RWPE2 (cell line): Measurements from ENCODE around the gene SLC48A1.
A peak's percentile ranks its signal among the peaks of the same experiment; 100 is the strongest.
"Not testable (repeated sequence)": the region's sequence is repeated elsewhere in the genome, so short reads cannot be mapped to it uniquely, and the experiment has no call there.

Experiments
- ATAC-seq: fragments of 200-7000 bp; cut with Tn5 transposase; 3 replicates; pipeline ENCODE4 v1.9.1; 2021; ENCODE audit warnings: low read depth
- DNase-seq: peaks from one replicate; pipeline ENCODE4 v3.0.0-alpha.2; 2020; ENCODE audit warnings: low spot score
- H3K27ac ChIP-seq: fragments of 450-650 bp; 2 replicates; pipeline ENCODE4 v1.5.1; 2017; ENCODE audit warnings: mild to moderate bottlenecking; ENCODE audit not compliant: poor library complexity, severe bottlenecking
- H3K27me3 ChIP-seq: fragments of 250-450 bp; sonication (Bioruptor Pico); 2 replicates; pipeline ENCODE4 v1.5.1; 2021; ENCODE audit warnings: mild to moderate bottlenecking, moderate library complexity; ENCODE audit not compliant: insufficient read depth, poor library complexity, severe bottlenecking
- H3K36me3 ChIP-seq: fragments of 250-450 bp; sonication (Bioruptor Pico); 2 replicates; pipeline ENCODE4 v1.5.1; 2020; ENCODE audit warnings: low read depth, mild to moderate bottlenecking, moderate library complexity
- H3K4me1 ChIP-seq: fragments of 250-450 bp; sonication (Bioruptor Pico); 2 replicates; pipeline ENCODE4 v1.5.1; 2021; ENCODE audit warnings: mild to moderate bottlenecking, moderate library complexity; ENCODE audit not compliant: insufficient read depth, poor library complexity, severe bottlenecking
- H3K4me3 ChIP-seq: fragments of 250-450 bp; sonication (Bioruptor Pico); 2 replicates; pipeline ENCODE4 v1.5.1; 2021; ENCODE audit warnings: mild to moderate bottlenecking, moderate library complexity; ENCODE audit not compliant: severe bottlenecking
- H3K9me3 ChIP-seq: fragments of 250-450 bp; sonication (Bioruptor Pico); 2 replicates; pipeline ENCODE4 v1.5.1; 2021; ENCODE audit warnings: mild to moderate bottlenecking, moderate library complexity; ENCODE audit not compliant: severe bottlenecking
- CTCF ChIP-seq: fragments of 450-650 bp; IDR thresholded peaks from one replicate; pipeline ENCODE4 v1.5.1; 2017; ENCODE audit warnings: mild to moderate bottlenecking, moderate library complexity; ENCODE audit not compliant: poor library complexity, severe bottlenecking

SLC48A1 gene

DNA sequence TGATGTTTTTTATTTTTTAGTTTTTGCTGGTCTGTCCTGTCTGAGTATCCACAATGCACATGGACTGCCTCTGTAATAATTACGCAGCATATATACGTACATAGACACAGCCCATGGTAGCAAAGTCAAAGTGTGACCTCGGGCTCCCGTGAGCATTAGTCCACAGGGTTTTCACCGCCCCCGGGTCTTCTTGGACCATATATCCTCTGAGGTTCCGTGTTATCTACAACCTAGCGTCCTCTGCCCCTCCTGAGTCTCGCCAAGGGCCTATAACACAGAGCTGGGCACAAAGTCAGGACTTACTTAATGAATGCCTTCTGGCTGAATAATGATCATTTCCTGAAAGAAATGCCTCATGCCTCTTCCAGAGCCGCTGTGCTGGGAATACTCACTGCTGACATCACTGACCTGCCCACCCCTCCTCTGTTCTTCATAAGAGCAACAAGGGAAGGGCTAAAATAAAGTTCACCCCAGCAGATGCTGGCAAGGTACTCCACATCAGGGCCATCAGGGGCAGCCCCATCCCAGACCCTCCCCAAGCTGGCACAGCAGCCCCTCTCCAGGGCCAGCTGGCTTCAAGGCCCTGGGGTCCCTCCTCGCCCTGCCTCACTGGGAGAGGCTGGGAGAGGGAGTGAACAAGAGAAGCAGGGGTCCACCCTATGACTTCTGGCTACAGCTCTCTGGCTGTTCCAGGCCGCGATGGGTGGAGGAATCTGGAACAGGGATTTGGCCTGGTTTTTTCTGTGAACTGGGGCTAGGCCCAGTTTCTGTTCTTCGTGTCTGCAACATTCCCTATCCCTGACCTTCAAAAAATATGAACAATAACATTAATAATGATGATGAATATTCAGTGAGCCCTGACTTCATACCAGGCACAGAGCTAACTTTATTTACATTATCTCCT, 38.8 kb downstream of the SLC48A1 start:
- no peaks in the 10 kb centered on the region for H3K9me3 ChIP-seq
- H3K27me3 ChIP-seq = no peaks in the 10 kb centered on the region
- peaks cover 40% of the 10 kb centered on the region for H3K4me1 ChIP-seq
- H3K27ac ChIP-seq = peak overlapping the region; percentile 95
- no peak overlapping the region for H3K4me3 ChIP-seq
- H3K36me3 ChIP-seq = peaks cover 23% of the 10 kb centered on the region; the same call in 1 of the 2 replicates
- TF ChIP-seq CTCF = no peak
- DNase-seq (no peak), ATAC-seq (no peak)

GRCh38 chr12:47812797-47813510, 39.9 kb downstream of the SLC48A1 start:
- Histone ChIP-seq H3K4me1 (peaks cover 41% of the 10 kb centered on the region), H3K27ac (peak overlapping the region; percentile 95), H3K36me3 (peaks cover 25% of the 10 kb centered on the region; the same call in 1 of the 2 replicates), H3K9me3 (no peaks in the 10 kb centered on the region), H3K27me3 (no peaks in the 10 kb centered on the region), H3K4me3 (no peak overlapping the region)
- peak; percentile 75 for ATAC-seq
- DNase-seq = peak; percentile 91
- no peak for TF ChIP-seq CTCF

DNA sequence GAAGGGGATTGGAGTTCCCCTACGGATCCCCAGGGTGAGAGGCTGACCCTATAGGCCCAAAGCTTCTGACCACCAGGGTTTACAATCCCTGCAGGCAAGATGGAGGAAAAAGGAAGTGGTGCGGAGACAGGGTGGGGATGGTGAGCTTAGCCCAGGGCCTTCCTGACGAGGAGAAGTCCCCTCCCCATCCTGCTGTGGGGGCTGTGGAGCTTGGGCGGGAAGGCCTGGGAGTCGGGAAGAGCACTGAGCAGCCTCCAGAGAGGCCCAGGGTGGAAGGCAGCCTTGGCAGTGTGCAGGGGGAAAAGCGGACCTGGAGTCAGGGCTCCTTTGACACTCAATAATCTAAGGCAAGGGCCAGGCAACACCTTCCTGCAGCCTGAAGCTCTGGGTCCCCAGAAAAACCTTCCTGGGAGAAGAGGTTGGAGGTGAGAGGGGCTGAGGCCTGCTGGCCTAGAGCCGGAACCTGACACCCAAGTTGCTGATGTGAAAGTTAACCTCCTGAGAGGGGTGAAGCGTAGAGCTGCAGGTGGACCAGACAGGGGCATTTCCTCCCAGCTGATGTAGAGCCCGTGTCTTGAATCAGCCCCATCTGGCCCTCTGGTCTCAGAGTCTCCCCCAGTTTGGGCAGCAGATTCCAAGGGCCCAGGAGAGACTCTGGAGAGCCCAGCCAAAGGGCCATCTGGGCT, 40.6 kb downstream of the SLC48A1 start:
- peaks cover 32% of the 10 kb centered on the region for H3K36me3 ChIP-seq
- H3K4me3 ChIP-seq = no peak overlapping the region
- DNase-seq (no peak), ATAC-seq (no peak; the same call in 1 of the 3 replicates)
- peaks cover 41% of the 10 kb centered on the region for H3K4me1 ChIP-seq
- H3K27ac ChIP-seq = peak overlapping the region; percentile 95
- no peaks in the 10 kb centered on the region for H3K9me3 ChIP-seq
- TF ChIP-seq CTCF = no peak
- H3K27me3 ChIP-seq = no peaks in the 10 kb centered on the region

DNA sequence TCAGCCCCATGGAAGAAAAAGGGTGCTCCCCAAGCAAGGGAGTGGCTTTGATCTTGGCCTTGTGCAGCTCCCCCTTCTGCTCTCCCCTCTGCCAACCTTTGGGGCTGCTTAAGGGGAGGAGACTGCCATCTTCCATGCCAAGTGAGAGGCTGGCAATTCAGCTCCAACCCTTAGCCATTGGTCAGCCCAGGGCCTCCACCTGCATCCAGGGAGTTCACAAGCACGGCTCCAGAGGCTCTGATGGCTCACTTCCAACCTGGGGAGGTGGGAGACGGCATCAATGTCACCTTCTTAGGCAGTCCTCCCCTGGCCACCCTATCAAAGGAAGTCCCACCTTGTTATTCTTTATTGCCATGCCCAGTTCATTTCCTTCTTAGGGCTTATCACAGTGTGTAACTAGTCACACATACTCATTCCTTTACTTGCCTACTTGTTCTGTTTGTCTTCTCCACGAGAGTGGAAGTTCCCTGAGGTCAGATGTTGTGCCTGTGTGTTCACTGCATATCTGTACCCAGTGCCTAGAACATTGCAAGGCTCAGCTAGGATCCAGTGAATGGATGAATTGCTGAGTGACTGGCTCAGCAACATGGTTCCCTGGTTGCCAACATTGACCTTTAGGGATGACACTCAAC, 41.6 kb downstream of the SLC48A1 start:
- TF ChIP-seq CTCF = no peak
- DNase-seq (no peak), ATAC-seq (no peak)
- H3K36me3 ChIP-seq = peaks cover 32% of the 10 kb centered on the region
- no peaks in the 10 kb centered on the region for H3K27me3 ChIP-seq
- H3K4me1 ChIP-seq = peaks cover 31% of the 10 kb centered on the region
- no peaks in the 10 kb centered on the region for H3K9me3 ChIP-seq
- peak overlapping the region; percentile 95 for H3K27ac ChIP-seq
- H3K4me3 ChIP-seq = no peak overlapping the region

DNA sequence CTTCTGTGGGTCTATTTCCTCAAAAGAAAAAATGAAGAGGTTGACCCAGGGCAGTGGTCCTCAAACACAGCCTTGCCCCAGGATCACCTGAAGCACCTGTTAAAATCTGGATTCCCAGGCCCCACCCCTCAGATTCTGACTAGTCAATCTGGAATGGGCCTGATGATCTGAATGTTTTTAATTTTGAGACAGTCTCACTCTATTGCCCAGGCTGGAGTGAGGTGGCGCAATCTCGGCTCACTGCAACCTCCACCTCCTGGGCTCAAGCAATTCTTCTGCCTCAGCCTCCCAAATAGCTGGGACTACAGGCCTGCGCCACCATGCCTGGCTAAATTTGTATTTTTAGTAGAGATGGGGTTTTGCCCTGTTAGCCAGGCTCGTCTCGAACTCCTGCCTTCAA, 42.4 kb downstream of the SLC48A1 start:
- ATAC-seq, H3K9me3 ChIP-seq, H3K27me3 ChIP-seq, H3K4me3 ChIP-seq, DNase-seq: not testable (repeated sequence)
- Histone ChIP-seq H3K4me1 (peaks cover 26% of the 10 kb centered on the region), H3K36me3 (peaks cover 32% of the 10 kb centered on the region), H3K27ac (peak overlapping the region; percentile 95)
